ENCODE results near the gene CTBP2.

- TF ChIP-seq, protein P1, sequence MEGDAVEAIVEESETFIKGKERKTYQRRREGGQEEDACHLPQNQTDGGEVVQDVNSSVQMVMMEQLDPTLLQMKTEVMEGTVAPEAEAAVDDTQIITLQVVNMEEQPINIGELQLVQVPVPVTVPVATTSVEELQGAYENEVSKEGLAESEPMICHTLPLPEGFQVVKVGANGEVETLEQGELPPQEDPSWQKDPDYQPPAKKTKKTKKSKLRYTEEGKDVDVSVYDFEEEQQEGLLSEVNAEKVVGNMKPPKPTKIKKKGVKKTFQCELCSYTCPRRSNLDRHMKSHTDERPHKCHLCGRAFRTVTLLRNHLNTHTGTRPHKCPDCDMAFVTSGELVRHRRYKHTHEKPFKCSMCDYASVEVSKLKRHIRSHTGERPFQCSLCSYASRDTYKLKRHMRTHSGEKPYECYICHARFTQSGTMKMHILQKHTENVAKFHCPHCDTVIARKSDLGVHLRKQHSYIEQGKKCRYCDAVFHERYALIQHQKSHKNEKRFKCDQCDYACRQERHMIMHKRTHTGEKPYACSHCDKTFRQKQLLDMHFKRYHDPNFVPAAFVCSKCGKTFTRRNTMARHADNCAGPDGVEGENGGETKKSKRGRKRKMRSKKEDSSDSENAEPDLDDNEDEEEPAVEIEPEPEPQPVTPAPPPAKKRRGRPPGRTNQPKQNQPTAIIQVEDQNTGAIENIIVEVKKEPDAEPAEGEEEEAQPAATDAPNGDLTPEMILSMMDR (IDR thresholded peaks at IDR 0.05), result no peak
- TF ChIP-seq POLR2A (IDR thresholded peaks at IDR 0.05) (no peak), POLR2AphosphoS5 (IDR thresholded peaks at IDR 0.05) (no peak)
Measured at GRCh38 chr10:125169915-125170314, 9.6 kb upstream of the CTBP2 start.

Measured in gastroesophageal sphincter (tissue), 3 donors.